ENCODE results near the gene NCAPH2.

DNA sequence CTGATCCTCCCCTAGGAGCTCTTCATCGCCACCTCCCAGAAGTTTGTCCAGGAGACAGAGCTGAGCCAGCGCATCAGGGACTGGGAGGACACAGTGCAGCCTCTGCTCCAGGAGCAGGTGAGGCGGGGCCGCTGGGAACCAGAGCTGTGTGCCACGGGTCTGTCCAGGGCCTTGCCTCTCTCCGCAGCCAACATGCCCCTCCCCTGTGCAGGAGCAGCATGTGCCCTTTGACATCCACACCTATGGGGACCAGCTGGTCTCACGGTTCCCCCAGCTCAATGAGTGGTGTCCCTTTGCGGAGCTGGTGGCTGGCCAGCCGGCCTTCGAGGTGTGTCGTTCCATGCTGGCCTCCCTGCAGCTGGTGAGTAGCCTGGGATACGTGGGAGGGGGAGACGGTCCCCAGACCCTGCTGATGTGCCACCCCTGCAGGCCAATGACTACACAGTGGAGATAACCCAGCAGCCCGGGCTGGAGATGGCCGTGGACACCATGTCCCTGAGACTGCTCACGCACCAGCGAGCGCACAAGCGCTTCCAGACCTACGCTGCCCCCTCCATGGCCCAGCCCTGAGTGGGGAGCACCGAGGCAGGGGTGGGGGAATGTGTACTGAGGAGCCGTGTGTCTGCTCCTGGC, 14.9 kb downstream of the NCAPH2 start:
- no peak for TF ChIP-seq FOXA1 (IDR thresholded peaks at IDR 0.05)
- no peak for TF ChIP-seq NFRKB (IDR thresholded peaks at IDR 0.05)
- TF ChIP-seq SP1 (IDR thresholded peaks at IDR 0.05), result no peak
- TF ChIP-seq L3MBTL2 (conservative IDR thresholded peaks at IDR 0.05), result no peak
- no peak for TF ChIP-seq ZNF384 (IDR thresholded peaks at IDR 0.05)
- TF ChIP-seq, protein P1, sequence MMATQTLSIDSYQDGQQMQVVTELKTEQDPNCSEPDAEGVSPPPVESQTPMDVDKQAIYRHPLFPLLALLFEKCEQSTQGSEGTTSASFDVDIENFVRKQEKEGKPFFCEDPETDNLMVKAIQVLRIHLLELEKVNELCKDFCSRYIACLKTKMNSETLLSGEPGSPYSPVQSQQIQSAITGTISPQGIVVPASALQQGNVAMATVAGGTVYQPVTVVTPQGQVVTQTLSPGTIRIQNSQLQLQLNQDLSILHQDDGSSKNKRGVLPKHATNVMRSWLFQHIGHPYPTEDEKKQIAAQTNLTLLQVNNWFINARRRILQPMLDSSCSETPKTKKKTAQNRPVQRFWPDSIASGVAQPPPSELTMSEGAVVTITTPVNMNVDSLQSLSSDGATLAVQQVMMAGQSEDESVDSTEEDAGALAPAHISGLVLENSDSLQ (IDR thresholded peaks at IDR 0.05), result no peak
- TF ChIP-seq SUZ12 (IDR thresholded peaks at IDR 0.05), result no peak
- no peak for TF ChIP-seq BHLHE40 (IDR thresholded peaks at IDR 0.05; ENCODE audit: borderline replicate concordance)
- no peak for TF ChIP-seq LEF1 (IDR thresholded peaks at IDR 0.05; ENCODE audit: borderline replicate concordance)
- TF ChIP-seq FOXM1 (IDR thresholded peaks at IDR 0.05; ENCODE audit: borderline replicate concordance), result no peak
- TF ChIP-seq FOXK2 (IDR thresholded peaks at IDR 0.05), result no peak
- no peak for TF ChIP-seq TARDBP (IDR thresholded peaks at IDR 0.05)
- no peak for TF ChIP-seq ELF4 (IDR thresholded peaks at IDR 0.05)
- TF ChIP-seq HDGF (IDR thresholded peaks at IDR 0.05; ENCODE audit: borderline replicate concordance), result no peak
